Measurements from ENCODE around the gene SRSF11.

The SRSF11 gene

DNA sequence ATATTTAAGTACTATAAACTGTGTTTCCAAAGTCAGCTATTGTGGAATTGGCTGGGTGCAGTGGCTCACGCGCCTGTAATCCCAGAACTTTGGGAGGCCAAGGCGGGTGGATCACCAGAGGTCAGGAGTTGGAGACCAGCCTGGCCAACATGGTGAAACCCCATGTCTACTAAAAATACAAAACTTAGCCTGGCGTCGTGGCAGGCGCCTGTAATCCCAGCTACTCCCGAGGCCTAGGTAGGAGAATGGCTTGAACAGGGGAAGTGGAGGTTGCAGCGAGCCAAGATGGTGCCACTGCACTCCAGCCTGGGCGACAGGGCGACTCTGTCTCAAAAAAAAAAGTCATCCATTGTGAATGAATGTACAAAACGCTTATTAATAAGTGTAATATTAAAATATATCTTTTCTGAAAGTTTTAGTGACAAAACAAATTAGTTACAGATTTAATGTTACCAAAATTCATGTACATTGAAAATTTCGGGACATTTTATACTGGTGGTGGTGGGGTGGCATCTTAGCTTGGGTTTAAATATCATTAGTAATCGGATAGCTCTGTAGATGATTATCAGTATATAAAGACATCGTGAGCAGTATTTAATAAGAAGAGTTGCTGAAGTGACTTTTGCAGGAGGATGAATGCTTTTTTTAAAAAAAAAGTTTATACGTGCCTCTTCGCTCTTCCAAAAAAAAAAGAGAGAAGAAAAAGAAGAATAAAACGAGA, 503 bp upstream of the SRSF11 start:
- peaks cover 40% of the 10 kb centered on the region for H4K20me1 ChIP-seq (ENCODE audit: insufficient read depth, low read length, poor library complexity, severe bottlenecking)
- H3K9ac ChIP-seq (ENCODE audit: low read depth, low read length, poor library complexity, severe bottlenecking) = peak overlapping the region; percentile 94
- peaks cover 25% of the 10 kb centered on the region; the same call in 1 of the 2 replicates for H3K36me3 ChIP-seq (ENCODE audit: insufficient read depth, low read length)
- peak overlapping the region; percentile 91 for H3K4me3 ChIP-seq (ENCODE audit: low read length, poor library complexity, severe bottlenecking)
- no peaks in the 10 kb centered on the region for H3K27me3 ChIP-seq (ENCODE audit: insufficient read depth, low read length, poor library complexity, severe bottlenecking)
- peaks cover 96% of the 10 kb centered on the region for H3K79me2 ChIP-seq (ENCODE audit: insufficient read depth, low read length)
- H3K9me3 ChIP-seq (ENCODE audit: insufficient read depth, low read depth, low read length) = no peaks in the 10 kb centered on the region
- peaks cover 40% of the 10 kb centered on the region for H3K4me1 ChIP-seq (ENCODE audit: insufficient read depth, low read length, poor library complexity, severe bottlenecking)
- peak overlapping the region; percentile 95 for H2AFZ ChIP-seq (ENCODE audit: low read length)
- no peaks in the 10 kb centered on the region for H3F3A ChIP-seq (ENCODE audit: low read depth)
- H3K9me2 ChIP-seq (replicated peaks; ENCODE audit: low read depth, low read length) = no peaks in the 10 kb centered on the region
- H3K4me2 ChIP-seq (ENCODE audit: low read depth, low read length, poor library complexity, severe bottlenecking) = peak overlapping the region; percentile 97
- TF ChIP-seq CTCF (conservative IDR thresholded peaks at IDR 0.05; ENCODE audit: low read length) (no peak), EZH2phosphoT487 (IDR thresholded peaks at IDR 0.05; ENCODE audit: borderline replicate concordance) (no peak)

GRCh38 chr1:70222716-70223235, 1.6 kb downstream of the SRSF11 start:
- Histone ChIP-seq H3K27me3 (ENCODE audit: insufficient read depth, low read length, poor library complexity, severe bottlenecking) (no peaks in the 10 kb centered on the region), H3K4me1 (ENCODE audit: insufficient read depth, low read length, poor library complexity, severe bottlenecking) (peaks cover 57% of the 10 kb centered on the region), H4K20me1 (ENCODE audit: insufficient read depth, low read length, poor library complexity, severe bottlenecking) (peaks cover 60% of the 10 kb centered on the region), H3K9me3 (ENCODE audit: insufficient read depth, low read depth, low read length) (no peaks in the 10 kb centered on the region), H2AFZ (ENCODE audit: low read length) (no peak overlapping the region), H3K4me2 (ENCODE audit: low read depth, low read length, poor library complexity, severe bottlenecking) (peak overlapping the region; percentile 81), H3K9me2 (replicated peaks; ENCODE audit: low read depth, low read length) (no peaks in the 10 kb centered on the region), H3F3A (ENCODE audit: low read depth) (peaks cover 8% of the 10 kb centered on the region; the same call in 1 of the 2 replicates), H3K36me3 (ENCODE audit: insufficient read depth, low read length) (peaks cover 25% of the 10 kb centered on the region; the same call in 1 of the 2 replicates), H3K79me2 (ENCODE audit: insufficient read depth, low read length) (peaks cover 96% of the 10 kb centered on the region), H3K9ac (ENCODE audit: low read depth, low read length, poor library complexity, severe bottlenecking) (peak overlapping the region; percentile 94), H3K4me3 (ENCODE audit: low read length, poor library complexity, severe bottlenecking) (peak overlapping the region; percentile 91)
- TF ChIP-seq CTCF (conservative IDR thresholded peaks at IDR 0.05; ENCODE audit: low read length) (no peak), EZH2phosphoT487 (IDR thresholded peaks at IDR 0.05; ENCODE audit: borderline replicate concordance) (no peak)

DNA sequence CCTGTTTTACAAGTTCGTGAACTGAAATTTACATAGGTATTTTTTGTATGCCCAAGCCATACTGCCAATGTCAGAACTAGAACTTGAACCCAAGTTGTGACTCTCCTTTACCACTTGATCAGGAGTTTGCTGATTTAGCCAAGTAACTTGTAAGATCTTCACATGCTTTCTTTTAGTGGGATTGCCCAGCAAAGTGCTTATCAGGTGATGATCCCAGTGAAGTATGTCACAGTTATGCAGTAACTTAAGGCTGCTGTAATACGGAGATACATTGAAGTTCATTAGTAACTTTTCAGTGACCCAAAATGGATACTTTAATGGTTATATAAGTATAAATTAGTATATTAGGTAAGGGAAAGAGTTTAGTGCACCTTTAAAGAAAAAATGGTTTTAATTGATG, 3.8 kb downstream of the SRSF11 start:
- Histone ChIP-seq H3K9ac (ENCODE audit: low read depth, low read length, poor library complexity, severe bottlenecking) (peak overlapping the region; percentile 94), H3K4me1 (ENCODE audit: insufficient read depth, low read length, poor library complexity, severe bottlenecking) (peaks cover 70% of the 10 kb centered on the region), H3K4me3 (ENCODE audit: low read length, poor library complexity, severe bottlenecking) (peak overlapping the region; percentile 91), H3K36me3 (ENCODE audit: insufficient read depth, low read length) (peaks cover 45% of the 10 kb centered on the region), H3K4me2 (ENCODE audit: low read depth, low read length, poor library complexity, severe bottlenecking) (peak overlapping the region; percentile 81), H3K9me3 (ENCODE audit: insufficient read depth, low read depth, low read length) (no peaks in the 10 kb centered on the region), H4K20me1 (ENCODE audit: insufficient read depth, low read length, poor library complexity, severe bottlenecking) (peaks cover 81% of the 10 kb centered on the region), H3K9me2 (replicated peaks; ENCODE audit: low read depth, low read length) (no peaks in the 10 kb centered on the region), H3K27me3 (ENCODE audit: insufficient read depth, low read length, poor library complexity, severe bottlenecking) (no peaks in the 10 kb centered on the region), H3K79me2 (ENCODE audit: insufficient read depth, low read length) (peaks cover 96% of the 10 kb centered on the region), H3F3A (ENCODE audit: low read depth) (peaks cover 8% of the 10 kb centered on the region; the same call in 1 of the 2 replicates), H2AFZ (ENCODE audit: low read length) (no peak overlapping the region)
- TF ChIP-seq EZH2phosphoT487 (IDR thresholded peaks at IDR 0.05; ENCODE audit: borderline replicate concordance) (no peak), CTCF (conservative IDR thresholded peaks at IDR 0.05; ENCODE audit: low read length) (no peak)
